CD14-positive monocyte (primary cell): ENCODE data around the gene TARS3. TPM values are rescaled to one million over a fixed set of nuclear protein-coding genes. Genes with fewer than 3 reads are reported as not detected.

Experiments used
- DNase-seq, 3 donors: peaks; one replicate each; pipeline ENCODE4 v3.0.0-alpha.2; 2011 to 2022
- H2AFZ ChIP-seq: 2 replicates; pipeline ENCODE4 v1.6.0; 2012; ENCODE audit warnings: mild to moderate bottlenecking, low read depth, low read length, inconsistent platforms; ENCODE audit not compliant: insufficient read depth, poor library complexity, severe bottlenecking
- H3K27ac ChIP-seq, 2 donors: 1 replicate in 1 of 2; 2 replicates in 1 of 2; pipeline ENCODE4 v1.5.1; 2012 to 2013; ENCODE audit warnings: low read length in 2 of 2, control low read depth in 1 of 2, inconsistent platforms in 1 of 2, low read depth in 1 of 2, mild to moderate bottlenecking in 1 of 2
- H3K27me3 ChIP-seq, 2 donors: one replicate each; pipeline versions ENCODE4 v1.6.0 to v1.6.1; 2011 to 2013; ENCODE audit warnings: low read length in 2 of 2; ENCODE audit not compliant: control insufficient read depth in 2 of 2, insufficient read depth in 2 of 2
- H3K36me3 ChIP-seq, 2 donors: replicated peaks in 1 of 2; 1 replicate in 1 of 2; 2 replicates in 1 of 2; pipeline versions ENCODE4 v1.5.1 to v1.6.1; 2012 to 2013; ENCODE audit warnings: low read length in 2 of 2, control low read depth in 1 of 2, inconsistent platforms in 1 of 2, mild to moderate bottlenecking in 1 of 2; ENCODE audit not compliant: insufficient read depth in 2 of 2, control insufficient read depth in 1 of 2
- H3K4me1 ChIP-seq, 2 donors: 1 replicate in 1 of 2; 2 replicates in 1 of 2; pipeline versions ENCODE4 v1.5.1 to v1.6.1; 2012 to 2013; ENCODE audit warnings: low read length in 2 of 2, control low read depth in 1 of 2, inconsistent platforms in 1 of 2, mild to moderate bottlenecking in 1 of 2, moderate library complexity in 1 of 2; ENCODE audit not compliant: insufficient read depth in 2 of 2, control insufficient read depth in 1 of 2
- H3K4me2 ChIP-seq: replicated peaks from 2 replicates; pipeline ENCODE3; 2012; ENCODE audit warnings: low read length, moderate library complexity, mild to moderate bottlenecking; ENCODE audit not compliant: poor library complexity, severe bottlenecking; ENCODE audit errors: extremely low read depth
- H3K4me3 ChIP-seq, 3 experiments: fragments of 200-600 bp in 1 of 3; sonication (generic) in 1 of 3; replicated peaks in 1 of 3; 1 replicate in 2 of 3; 2 replicates in 1 of 3; pipeline ENCODE4 v1.5.1; 2011 to 2013; ENCODE audit warnings: low read length in 3 of 3, mild to moderate bottlenecking in 3 of 3, control low read depth in 2 of 3, low read depth in 2 of 3, inconsistent platforms in 1 of 3, moderate library complexity in 1 of 3
- H3K79me2 ChIP-seq: 2 replicates; pipeline ENCODE4 v1.6.0; 2012; ENCODE audit warnings: mild to moderate bottlenecking, control low read depth, inconsistent platforms, low read length, moderate library complexity; ENCODE audit not compliant: insufficient read depth
- H3K9ac ChIP-seq: 2 replicates; pipeline ENCODE4 v1.6.0; 2017; ENCODE audit warnings: low read length, mild to moderate bottlenecking; ENCODE audit not compliant: insufficient read depth, poor library complexity, severe bottlenecking
- H3K9me3 ChIP-seq, 2 donors: replicated peaks in 1 of 2; 1 replicate in 1 of 2; 2 replicates in 1 of 2; pipeline versions ENCODE4 v1.5.1 to v1.6.1; 2012 to 2013; ENCODE audit warnings: low read length in 2 of 2, control low read depth in 1 of 2; ENCODE audit not compliant: control insufficient read depth in 1 of 2, insufficient read depth in 1 of 2
- H4K20me1 ChIP-seq: 2 replicates; pipeline ENCODE4 v1.6.0; 2012; ENCODE audit warnings: mild to moderate bottlenecking, low read length, control low read depth, moderate library complexity; ENCODE audit not compliant: insufficient read depth
- H3K27ac Mint-ChIP-seq, 7 donors: one replicate each; pipeline ENCODE4 v1.8.0; 2020; ENCODE audit warnings: mild to moderate bottlenecking in 7 of 7, mixed read lengths in 7 of 7, moderate library complexity in 6 of 7, inconsistent platforms in 2 of 7
- H3K27me3 Mint-ChIP-seq, 3 donors: one replicate each; pipeline ENCODE4 v1.8.0; 2021 to 2022; ENCODE audit warnings: low read depth in 3 of 3, mild to moderate bottlenecking in 3 of 3, mixed read lengths in 3 of 3, moderate library complexity in 3 of 3, inconsistent platforms in 1 of 3
- H3K36me3 Mint-ChIP-seq, 2 donors: one replicate each; pipeline ENCODE4 v1.8.0; 2020; ENCODE audit warnings: mixed read lengths in 2 of 2, inconsistent platforms in 1 of 2, mild to moderate bottlenecking in 1 of 2
- H3K4me1 Mint-ChIP-seq: one replicate; pipeline ENCODE4 v1.8.0; 2020; ENCODE audit warnings: mild to moderate bottlenecking, mixed read lengths
- H3K4me3 Mint-ChIP-seq, 2 donors: one replicate each; pipeline ENCODE4 v1.8.0; 2020; ENCODE audit warnings: mild to moderate bottlenecking in 2 of 2, mixed read lengths in 2 of 2, moderate library complexity in 1 of 2
- H3K9me3 Mint-ChIP-seq, 7 donors: one replicate each; pipeline ENCODE4 v1.8.0; 2020 to 2022; ENCODE audit warnings: mixed read lengths in 7 of 7, mild to moderate bottlenecking in 6 of 7, moderate library complexity in 6 of 7, inconsistent platforms in 2 of 7
- CTCF ChIP-seq: fragments of 200-600 bp; IDR thresholded peaks from one replicate; pipeline ENCODE4 v1.8.0; 2022; ENCODE audit warnings: antibody characterized with exemption, mild to moderate bottlenecking
- WGBS: methylation state at CpG from one replicate; pipeline ENCODE4 v1.1.5; 2013; ENCODE audit warnings: missing lambda C conversion rate; ENCODE audit not compliant: insufficient coverage; 5-methylcytosine and 5-hydroxymethylcytosine counted together
- intact Hi-C, 2 donors: fragments of 100-400 bp; cut with micrococcal nuclease; formaldehyde crosslinking; loops; one replicate each; pipeline versions ENCODE4 v1.15.0 to v1.15.1; 2023
- polyA plus RNA-seq, 3 donors: library from polyadenylated mRNA; depleted of rRNA in 1 of 3; unstranded in 2 of 3; stranded (reverse) in 1 of 3; fragments of 300-500 nt in 2 of 3; fragments of >200 nt in 1 of 3; fragmentation: Illumina TruSeq in 2 of 3; gene quantifications; 1 replicate in 2 of 3; 2 replicates in 1 of 3; pipeline ENCODE4 v1.2.3, GENCODE V29; 2012 to 2021

The TARS3 gene
- polyA plus RNA-seq, 3 donors, result 1.3 to 2.4 (median 1.8) TPM

GRCh38 chr15:101652098-101652785 lies 72.0 kb downstream of the TARS3 start, which contains the start of gene TM2D3:
TSS of gene TM2D3 (minus strand) at chr15:101652381. CDS start at chr15:101652361, 20 bp downstream.
- H3K27ac ChIP-seq, result peak within 1 kb of the TSS; percentile 99 to 100
- H3K4me1 ChIP-seq, result peaks cover 43 to 50% of the 10 kb centered on the region in 2 donors
- peaks cover 53% of the 10 kb centered on the region for H3K79me2 ChIP-seq
- H2AFZ ChIP-seq, result peak within 1 kb of the TSS; percentile 69
- H3K27ac Mint-ChIP-seq, result peak within 1 kb of the TSS; percentile 98 to 100 (median 99)
- peak within 1 kb of the TSS; percentile 97 for H3K9ac ChIP-seq
- no peaks in the 10 kb centered on the region for H3K9me3 Mint-ChIP-seq
- H3K36me3 ChIP-seq, result peaks cover 12 to 21% of the 10 kb centered on the region in 2 donors
- H3K4me1 Mint-ChIP-seq, result peaks cover 42% of the 10 kb centered on the region
- H3K4me3 ChIP-seq, result peak within 1 kb of the TSS; percentile 70 to 80 (median 76)
- H3K27me3 Mint-ChIP-seq, result no peaks in the 10 kb centered on the region
- H3K36me3 Mint-ChIP-seq, result peaks cover 17 to 24% of the 10 kb centered on the region in 2 donors
- no peaks in the 10 kb centered on the region for H3K9me3 ChIP-seq
- peak; percentile 88 for TF ChIP-seq CTCF
- H3K4me2 ChIP-seq, result peak within 1 kb of the TSS; percentile 78
- intact Hi-C loops, result loop anchor here (2.0 to 10.0 kb wide), 8 partner anchors 70 to 1047 kb away; partner anchors contain the start of genes ASB7 (in 1 of the 2), LINS1 (in 1 of the 2), SELENOS (in 1 of the 2) and SNRPA1 (in 1 of the 2)
- peak within 1 kb of the TSS; percentile 80 to 94 for H3K4me3 Mint-ChIP-seq
- H4K20me1 ChIP-seq, result no peaks in the 10 kb centered on the region
- WGBS, result 0% methylated on average over 74 of the region's 75 CpGs
- DNase-seq, result peak; percentile 96 to 98 (median 98)
- H3K27me3 ChIP-seq, result no peaks in the 10 kb centered on the region

- Histone ChIP-seq H3K9ac (peak overlapping the region; percentile 97), H3K27ac (peak overlapping the region; percentile 99 to 100), H4K20me1 (no peaks in the 10 kb centered on the region), H2AFZ (no peak overlapping the region), H3K4me1 (peaks cover 49 to 56% of the 10 kb centered on the region in 2 donors), H3K36me3 (peaks cover 12 to 21% of the 10 kb centered on the region in 2 donors), H3K9me3 (no peaks in the 10 kb centered on the region), H3K4me3 (peak overlapping the region; percentile 70 to 80 (median 76)), H3K79me2 (peaks cover 58% of the 10 kb centered on the region), H3K27me3 (no peaks in the 10 kb centered on the region), H3K4me2 (peak overlapping the region; percentile 71)
- intact Hi-C loops, result loop anchor here (2.0 to 10.0 kb wide), 8 partner anchors 71 to 1047 kb away; partner anchors contain the start of genes ASB7 (in 1 of the 2), LINS1 (in 1 of the 2), SELENOS (in 1 of the 2) and SNRPA1 (in 1 of the 2)
- Mint-ChIP-seq H3K27ac (peak overlapping the region; percentile 98 to 100 (median 99)), H3K27me3 (no peaks in the 10 kb centered on the region), H3K4me1 (peaks cover 48% of the 10 kb centered on the region), H3K4me3 (peak overlapping the region; percentile 80 to 94), H3K9me3 (no peaks in the 10 kb centered on the region), H3K36me3 (peaks cover 18 to 26% of the 10 kb centered on the region in 2 donors)
- TF ChIP-seq CTCF, result no peak
- WGBS, result 0% methylated on average over 30 of the region's 32 CpGs
- no peak for DNase-seq
Measured at GRCh38 chr15:101651554-101652097, 72.6 kb downstream of the TARS3 start.
